DMS53 treated with DMSO at 0.1 percent for 48 hours (cell line): Measurements from ENCODE around the gene PDRG1.

Experiments
- DNase-seq: peaks from one replicate; lab custom pipeline; 2025; ENCODE audit not compliant: unreplicated experiment; lab: John Stamatoyannopoulos, UW

The PDRG1 gene

DNA sequence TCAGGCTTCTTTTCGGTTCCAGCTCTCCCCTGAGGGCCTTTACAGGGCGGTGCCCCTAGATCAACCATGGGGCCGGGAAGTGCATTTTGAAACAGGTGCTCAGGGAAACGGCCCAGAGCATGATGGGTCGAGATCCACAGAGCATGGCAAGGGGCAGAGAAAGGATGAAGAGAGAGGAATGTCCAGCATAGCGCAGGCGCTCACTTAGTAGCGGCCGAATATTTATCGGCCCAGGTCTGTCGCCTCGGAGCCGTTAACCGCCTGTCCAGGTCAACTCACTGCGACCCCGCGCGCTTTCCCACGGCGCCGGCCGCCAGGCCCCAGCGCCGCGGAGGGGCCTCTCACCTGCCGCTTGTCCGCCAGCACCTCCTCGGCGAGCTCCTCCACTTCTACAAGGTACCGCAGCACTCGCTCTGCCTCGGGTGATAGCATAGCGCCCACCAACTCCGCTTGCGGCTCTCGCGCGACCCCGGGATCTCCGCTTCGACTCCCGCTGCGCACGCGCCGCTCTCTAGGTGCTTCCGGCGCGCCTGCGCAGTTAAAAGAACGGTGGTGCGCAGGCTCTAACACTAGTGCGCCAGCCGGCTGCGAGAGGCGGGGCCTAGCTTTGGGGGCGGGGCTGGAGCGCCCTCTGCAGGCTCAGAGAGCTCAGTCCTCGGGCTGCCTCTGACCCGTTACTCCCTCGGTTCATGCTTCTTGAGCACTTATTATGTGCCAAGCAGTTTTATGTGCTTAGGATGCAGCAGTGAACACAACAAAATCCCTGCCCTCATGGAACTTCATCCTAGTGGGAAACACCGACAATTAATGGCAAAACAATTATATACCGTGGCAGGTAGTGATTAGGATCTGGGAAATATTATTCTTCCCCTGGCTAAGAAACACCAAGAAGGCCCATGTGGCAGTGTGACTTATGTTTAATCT, at the start of gene PDRG1:
Gene PDRG1, minus strand, starts transcription at position 517 of the 924 bp plus-strand sequence. Its CDS starts 85 bp downstream, at position 432.
- peak; percentile 92 for DNase-seq

DNA sequence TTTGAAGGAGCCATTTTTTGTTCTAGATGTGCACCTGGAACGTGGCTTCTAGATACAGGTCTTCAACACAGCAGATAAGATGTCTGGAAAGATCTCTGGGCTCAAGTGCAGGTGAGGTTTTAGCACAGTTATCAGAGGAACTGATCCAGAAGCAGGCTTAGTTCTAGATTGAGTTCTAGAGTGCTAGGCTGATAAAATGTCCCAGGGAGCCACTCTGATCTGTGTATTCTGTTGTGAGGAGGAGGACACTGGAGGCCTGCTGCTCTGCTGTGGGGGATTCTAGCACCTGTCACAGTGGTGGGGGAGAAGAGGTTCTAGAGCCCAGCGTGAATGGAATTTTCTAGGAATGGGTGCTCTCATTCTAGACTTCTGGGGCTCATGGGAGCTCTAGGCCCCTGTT, 46.4 kb upstream of the PDRG1 start:
- DNase-seq = no peak

DNA sequence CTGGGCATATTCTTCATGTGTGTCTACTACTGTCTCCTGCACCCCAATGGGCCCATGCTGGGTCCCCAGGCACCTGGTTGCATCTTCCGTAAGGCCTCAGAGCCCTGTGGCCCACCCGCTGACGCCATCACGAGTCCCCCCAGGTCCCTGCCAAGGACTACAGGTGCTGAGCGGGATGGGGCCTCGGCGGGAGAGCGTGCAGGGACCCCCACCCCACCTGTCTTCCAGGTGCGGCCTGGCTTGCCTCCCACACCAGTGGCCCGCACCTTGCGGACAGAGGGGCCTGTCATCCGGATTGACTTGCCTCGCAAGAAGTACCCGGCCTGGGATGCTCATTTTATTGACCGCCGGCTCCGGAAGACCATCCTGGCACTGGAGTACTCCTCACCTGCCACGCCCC, 45.1 kb upstream of the PDRG1 start:
- DNase-seq = no peak

DNA sequence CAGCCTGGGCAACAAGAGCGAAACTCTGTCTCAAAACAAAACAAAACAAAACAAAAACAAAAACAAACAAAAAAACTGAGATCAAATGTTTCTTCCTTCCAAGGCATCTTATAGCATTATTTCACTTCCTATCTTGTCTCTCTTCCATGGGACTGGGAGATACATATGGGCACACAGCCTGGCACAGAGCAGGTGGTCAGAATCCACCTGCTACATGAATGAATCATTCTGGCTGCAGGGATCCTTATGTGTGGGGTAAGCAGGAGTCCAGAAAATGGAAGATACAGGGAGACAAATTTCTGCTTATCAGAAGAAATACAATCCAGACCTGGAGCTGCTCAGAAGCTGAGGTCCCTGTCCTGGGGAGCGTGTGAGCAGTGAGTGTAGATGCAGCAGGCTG, 40.2 kb upstream of the PDRG1 start:
- DNase-seq = no peak

DNA sequence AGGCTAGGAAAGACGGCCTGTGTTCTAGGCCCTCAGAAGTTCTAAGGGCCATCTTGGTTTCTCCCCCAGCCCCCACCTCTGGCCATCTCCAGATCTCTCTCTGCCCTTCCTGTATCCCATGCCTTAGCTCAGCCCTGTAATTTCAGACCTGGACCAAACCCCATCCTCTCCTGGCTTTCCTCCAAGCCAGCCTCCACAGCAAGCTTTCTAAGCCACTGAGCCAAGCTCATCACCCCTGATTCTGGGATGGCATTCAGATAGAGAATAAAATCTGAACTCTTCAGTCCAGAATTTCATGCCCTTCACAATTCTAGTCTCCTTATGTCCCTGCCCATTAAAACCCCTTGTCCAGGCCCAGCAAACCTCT, 39.5 kb upstream of the PDRG1 start:
- DNase-seq = no peak

DNA sequence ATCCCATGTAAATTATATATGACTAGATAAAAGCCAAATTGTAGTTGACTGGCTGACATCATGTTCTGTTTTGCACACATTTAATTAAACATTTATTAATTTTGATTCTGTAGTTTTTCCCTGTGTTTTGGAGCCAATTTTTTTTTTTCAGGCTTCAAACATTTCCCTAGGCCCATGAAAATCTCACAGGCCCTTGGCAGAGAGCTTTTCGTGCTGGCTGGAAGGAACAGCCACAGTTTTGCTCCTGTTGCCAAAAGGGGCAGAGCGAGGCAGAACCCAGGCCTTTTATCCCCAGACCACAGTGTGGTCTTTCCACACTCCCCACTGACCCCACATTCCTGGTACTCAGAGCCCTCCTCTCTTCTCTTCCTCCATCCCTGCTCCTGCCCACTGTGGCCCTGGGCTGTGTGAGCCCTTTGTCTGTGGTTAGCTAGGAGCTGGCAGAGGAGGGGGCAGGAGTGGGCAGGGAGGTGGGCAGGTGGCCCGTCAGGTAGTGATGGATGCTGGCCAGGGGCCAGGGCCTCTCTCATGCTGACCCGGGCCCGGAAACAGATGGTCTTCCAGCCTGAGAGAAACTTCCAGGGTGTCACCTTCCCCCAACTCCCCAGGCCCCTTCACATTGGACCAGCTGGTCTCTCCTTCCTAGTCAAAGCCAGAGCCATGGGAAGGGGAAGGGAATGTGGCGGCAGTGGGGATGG, 38.9 kb upstream of the PDRG1 start:
- DNase-seq = no peak

DNA sequence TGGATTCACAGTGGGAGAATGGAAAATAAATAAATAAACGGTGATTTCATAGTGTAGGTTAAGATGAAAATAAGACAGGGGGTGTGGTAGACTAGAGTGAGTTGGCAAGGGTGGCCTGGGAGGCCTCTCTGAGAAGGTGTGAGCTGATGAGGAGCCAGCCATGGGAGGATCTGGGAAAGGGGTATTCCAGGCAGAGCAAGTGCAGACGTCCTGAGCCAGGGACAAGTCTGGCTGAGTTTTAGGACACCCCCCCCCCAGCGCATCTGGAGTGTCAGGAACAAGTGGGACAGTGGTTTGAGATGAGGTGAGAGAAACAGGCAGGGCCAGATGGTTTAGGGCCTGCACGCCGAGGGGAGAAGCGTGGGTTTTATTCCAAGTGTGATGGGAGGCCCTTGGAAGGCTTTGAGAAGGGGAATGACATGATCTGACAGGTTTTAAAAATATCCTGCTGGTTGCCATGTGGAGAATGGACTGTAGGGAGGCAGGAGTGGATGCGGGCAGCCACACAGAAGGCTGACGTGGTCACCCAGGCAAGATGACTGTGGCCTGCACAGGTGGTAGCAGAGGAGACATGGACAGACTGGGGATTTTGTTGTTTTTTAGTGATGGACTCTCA, 37.3 kb upstream of the PDRG1 start:
- DNase-seq = no peak

DNA sequence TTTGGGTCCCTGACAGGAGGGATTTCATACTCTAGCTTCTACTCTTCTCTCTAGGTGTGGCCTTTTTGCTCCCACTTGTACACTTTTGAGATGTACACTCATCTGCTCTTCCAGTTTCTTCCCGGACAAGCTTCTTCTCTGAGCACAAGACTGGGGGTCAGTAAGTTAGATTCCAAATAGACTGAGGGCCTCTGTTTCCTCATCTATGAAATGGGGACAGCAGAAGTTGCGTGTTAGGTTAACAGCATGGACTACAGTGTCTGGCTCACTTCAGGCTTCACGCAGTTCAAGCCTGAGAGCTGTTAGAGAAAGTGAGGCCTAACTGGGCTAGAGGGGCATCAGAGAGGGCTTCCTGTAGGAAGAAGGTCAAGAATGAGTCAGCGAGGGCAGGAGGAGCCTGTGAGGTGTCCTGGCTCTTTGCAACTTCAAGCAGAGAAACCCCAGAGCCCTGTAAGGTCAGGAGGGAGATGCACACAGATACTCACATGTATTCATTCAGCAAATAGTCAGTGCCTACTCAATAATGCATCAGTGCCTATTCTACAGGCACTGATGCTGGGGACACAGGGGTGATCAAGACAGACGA, 36.7 kb upstream of the PDRG1 start:
- no peak for DNase-seq

DNA sequence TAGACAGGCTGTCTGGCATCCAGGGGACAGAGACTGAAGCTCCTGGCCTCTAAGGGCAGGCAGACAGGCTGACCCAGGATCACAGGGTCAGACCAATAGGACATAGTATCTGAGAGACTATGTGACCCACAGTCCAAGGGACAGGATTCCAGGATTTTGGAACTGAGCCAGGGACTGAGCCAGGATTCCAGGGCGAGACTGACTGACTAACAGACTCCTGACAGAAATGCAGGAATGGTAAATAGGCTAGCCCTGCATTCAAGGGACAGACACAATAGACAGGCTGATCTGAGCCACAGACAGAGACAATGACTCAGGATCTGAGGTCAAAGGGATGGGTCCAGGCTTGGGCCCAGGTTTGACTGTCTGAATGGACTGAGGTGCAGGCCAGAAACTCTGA, 35.9 kb upstream of the PDRG1 start:
- no peak for DNase-seq

DNA sequence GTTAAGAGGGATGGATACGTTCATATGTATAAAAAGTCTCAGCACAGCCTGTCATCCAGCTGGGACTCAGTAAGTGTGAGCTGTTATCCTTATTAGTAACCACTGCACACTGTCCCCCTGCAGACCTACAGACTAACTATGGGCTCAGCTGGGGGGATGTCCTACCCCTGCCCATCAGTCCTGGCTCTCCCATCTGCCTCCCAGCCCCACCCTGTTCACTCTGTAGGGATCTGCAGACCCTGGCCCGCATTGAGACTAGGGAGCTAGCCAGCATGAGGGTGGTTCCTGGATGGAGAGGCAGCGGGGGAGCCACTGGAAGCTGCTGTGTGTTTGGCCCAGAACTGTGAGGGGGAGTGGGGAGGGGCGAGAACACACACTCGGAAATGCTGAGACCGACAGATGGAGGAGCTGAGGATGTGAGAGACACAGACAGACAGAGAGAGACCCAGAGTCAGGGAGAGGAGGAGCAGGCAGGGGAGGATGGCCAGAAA, 33.2 kb upstream of the PDRG1 start:
- no peak for DNase-seq

DNA sequence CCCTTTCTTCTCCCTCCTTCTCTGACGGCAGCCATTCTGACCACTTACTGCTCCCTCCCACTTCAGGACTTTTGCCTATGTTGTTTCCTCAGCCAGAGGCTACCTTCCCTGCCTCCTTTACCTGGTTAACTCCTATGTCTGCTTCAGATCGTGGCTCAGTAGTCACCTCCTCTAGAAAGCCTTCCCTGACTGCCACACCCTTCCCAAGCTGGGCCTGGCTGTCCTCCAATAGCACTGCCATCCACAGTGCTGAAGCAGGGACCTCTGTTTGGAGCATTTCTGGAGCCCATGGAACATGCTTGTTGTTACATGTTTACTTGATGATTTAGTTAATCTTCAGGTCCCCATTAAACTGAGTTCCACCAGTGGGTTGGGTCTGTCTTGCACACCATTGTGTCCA, 29.9 kb upstream of the PDRG1 start:
- no peak for DNase-seq

DNA sequence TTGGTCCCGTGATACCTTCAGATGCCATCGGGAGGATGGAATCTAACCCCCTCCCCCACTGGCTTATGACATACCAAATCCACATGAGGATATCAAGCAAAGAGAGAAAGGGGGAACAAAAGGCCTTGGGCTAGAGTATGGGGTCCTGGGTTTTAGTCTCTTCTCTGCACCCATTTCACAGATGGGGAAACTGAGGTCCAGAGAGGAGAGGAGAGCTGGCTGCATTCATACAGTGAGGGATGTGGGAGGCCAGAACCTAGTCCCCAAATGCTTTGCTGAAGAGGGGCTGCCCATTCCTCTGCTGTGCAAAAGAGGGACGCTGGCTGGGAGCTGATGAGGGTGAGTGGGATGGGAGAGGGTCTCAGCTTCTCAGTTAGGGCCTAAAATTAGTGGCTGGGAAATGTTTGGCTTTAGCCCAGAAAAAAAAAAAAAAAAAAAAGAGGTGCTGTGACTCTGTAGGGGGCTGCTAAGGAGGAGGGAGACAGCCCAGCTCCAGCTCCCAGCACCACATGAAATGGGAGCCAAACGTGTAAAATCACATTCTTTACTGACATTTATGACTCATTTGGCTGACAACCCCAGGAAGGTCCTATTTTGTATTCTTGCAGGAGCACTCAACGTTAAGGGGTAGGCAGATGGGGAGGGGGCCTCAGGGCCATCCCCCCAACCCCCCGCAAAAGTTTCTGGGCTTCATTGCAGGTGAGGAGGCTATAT, 28.0 kb upstream of the PDRG1 start:
- DNase-seq = no peak

DNA sequence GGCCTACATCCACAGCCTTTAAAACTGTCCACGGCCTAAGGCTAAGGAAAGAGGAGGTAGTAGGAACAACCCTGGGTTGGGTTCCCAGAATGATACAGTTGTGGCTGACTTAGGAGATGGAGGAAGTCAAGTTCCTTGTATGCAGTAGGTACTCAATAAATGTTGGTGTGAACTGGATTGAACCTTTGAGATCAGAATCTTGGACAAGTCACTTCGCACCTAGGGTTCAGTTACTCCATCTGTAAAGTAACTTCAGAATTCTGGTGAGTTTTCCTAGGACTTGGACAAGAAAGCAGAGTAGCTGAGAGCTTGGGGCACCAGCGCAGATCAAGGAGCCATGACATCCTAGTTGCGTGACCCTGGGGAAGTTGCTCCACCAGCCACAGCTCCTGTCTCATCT, 25.2 kb upstream of the PDRG1 start:
- no peak for DNase-seq

DNA sequence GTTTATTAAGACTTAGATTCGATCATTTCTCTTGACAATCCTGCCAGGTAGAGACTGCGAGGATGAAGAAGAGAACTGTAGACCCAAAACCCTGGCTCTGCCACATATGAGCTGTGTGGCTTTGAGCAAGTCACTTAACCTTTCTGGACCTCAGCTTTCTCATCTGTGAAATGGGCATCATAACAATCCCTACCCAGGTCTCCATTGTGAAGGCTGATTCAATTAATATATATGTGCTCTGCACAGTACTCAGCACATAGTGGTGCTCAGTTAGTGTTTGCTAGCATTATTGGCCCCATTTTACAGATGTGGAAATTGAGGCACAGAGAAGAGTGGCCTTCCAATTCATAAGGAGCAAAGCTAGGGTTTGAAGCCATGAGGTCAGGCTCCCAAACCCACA, 24.0 kb upstream of the PDRG1 start:
- no peak for DNase-seq

DNA sequence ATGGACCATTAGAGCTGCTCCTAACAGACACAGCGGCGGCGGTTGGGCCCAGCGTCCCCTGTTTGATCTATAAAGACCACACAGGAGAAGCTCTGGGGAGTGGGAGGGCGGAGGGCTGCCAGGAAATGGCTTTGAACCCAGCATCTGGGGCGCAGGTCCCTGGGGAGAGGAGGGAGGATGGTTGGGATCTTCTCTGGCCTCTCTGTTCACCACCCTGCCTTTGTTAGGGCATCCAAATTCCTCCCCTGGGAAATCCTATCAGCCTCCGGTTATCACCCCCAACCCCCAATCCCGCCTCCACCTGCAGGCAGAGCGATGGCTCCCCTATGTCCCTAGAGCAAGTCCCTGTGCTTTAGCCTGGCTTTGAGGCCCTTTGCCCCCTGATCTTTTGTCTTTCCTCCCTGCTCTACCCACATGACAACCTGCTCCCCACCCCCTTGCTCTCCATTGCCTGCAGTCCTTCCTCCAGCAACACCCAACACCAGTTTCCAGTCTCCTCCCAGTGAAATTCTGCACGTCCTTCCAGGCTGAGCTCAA, 23.2 kb upstream of the PDRG1 start:
- no peak for DNase-seq

DNA sequence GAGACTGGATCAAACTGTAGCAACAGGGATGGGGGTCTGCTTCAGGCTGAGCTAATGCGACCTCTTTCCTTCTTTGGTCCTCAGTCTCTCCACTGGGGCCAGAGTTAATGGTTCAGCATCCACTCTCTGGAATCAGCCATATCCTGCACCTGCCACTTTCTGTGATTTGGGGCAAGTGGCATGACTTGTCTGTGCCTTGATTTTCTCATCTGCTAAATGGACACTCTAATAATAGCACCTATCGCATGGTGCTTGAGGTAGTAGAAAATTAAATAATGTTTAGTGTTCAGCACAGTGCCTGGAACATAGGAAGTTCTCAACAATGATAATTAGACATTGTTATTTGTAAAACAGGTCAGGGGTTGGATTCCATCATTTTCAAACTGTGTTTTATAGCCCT, 22.4 kb upstream of the PDRG1 start:
- DNase-seq = no peak

DNA sequence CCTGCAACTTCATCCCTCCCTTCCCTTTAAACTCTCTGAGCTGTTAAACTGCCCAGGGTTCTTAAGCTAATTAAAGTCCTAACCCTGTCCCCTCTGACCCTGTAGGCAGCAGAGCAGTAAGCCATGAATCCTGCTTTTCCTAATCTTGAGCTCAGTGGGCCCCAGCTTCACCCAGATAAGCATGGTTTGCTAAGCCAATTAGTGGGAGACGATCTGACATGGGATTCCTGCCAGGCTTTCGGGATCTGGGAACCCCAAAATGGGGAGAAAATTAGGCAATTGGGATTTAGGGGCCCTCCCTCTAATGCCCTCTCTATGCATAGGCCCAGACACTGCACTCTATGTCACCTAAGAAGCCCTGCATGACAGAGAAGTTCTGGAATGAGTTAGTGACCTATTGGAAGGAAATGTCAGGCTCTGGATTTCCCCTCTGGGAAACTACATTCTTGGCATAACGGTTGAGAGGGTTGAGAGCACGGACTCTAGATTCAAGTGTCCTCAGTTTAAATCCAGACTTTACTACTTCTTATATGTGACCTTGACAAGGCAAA, 20.7 kb upstream of the PDRG1 start:
- no peak for DNase-seq

DNA sequence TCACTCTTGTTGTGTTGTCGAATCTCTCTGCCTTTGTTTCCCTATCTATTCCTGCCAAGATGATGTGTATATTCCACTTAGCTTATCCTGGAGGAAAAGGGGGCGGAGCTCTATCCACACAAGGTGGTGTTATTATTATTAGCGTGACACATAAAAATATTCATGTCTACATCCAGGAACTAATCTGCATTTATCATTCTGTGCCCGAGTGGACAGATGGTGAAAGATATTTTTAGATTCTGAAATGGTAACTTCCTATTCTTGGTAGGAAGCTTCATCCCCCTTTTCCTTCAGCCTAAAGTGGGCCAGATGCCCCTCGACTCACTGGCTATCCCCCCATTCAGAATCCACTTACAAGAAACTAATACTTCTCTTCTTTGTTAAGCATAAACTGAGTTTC, 18.1 kb upstream of the PDRG1 start:
- DNase-seq = no peak

DNA sequence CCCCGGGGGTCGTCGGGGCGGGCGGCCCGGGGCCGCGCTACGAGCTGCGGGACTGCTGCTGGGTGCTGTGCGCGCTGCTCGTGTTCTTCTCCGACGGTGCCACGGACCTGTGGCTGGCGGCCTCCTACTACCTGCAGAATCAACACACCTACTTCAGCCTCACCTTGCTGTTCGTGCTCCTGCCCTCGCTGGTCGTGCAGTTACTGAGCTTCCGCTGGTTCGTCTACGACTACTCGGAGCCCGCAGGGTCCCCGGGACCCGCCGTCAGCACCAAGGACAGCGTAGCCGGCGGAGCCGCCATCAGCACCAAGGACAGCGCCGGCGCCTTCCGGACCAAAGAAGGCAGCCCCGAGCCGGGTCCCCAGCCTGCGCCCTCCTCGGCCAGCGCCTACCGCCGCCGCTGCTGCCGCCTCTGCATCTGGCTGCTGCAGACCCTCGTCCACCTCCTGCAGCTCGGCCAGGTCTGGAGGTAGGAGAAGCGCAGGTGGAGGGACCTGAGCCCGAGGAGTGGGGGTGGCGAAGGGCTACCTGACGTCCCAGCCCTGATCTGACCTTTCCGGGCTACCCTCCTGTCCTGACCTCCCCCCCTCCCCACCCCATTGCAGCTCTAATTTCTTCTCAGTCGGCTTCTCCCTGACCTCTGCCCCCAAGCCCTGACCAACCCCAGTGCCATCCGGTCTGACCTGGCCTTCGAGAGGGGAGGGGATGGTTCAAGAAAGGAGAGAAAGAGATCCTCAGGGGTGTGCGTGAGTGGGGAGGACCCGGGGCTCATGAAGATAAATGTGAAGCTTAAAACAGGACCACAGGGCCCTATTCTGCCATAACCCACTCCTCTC, 16.7 kb upstream of the PDRG1 start:
- peak; percentile 49 for DNase-seq
